H9 (cell line): Measurements from ENCODE around the gene PTPN12. TPM values are rescaled to one million over a fixed set of nuclear protein-coding genes. Genes with fewer than 3 reads are reported as not detected.
"Not testable (repeated sequence)": the region's sequence is repeated elsewhere in the genome, so short reads cannot be mapped to it uniquely, and the experiment has no call there.

ENCODE experiments used
- DNase-seq: peaks from one replicate; pipeline ENCODE4 v3.0.0-alpha.2; 2017
- H2AFZ ChIP-seq: one replicate; pipeline ENCODE4 v1.6.1; 2013; ENCODE audit warnings: mild to moderate bottlenecking, low read length, control low read depth, moderate library complexity
- H2AK5ac ChIP-seq: 2 replicates; pipeline ENCODE4 v1.6.1; 2013; ENCODE audit warnings: low read length, control low read depth, mixed read lengths; ENCODE audit not compliant: insufficient read length
- H2BK120ac ChIP-seq: one replicate; pipeline ENCODE4 v1.6.1; 2013; ENCODE audit warnings: low read depth, mild to moderate bottlenecking, low read length, control low read depth, inconsistent platforms; ENCODE audit not compliant: poor library complexity, severe bottlenecking
- H2BK12ac ChIP-seq: 2 replicates; pipeline ENCODE4 v1.6.1; 2013; ENCODE audit warnings: low read length, control low read depth, mixed read lengths, low read depth; ENCODE audit not compliant: insufficient read length
- H2BK15ac ChIP-seq: 2 replicates; pipeline ENCODE4 v1.6.1; 2013; ENCODE audit warnings: low read depth, low read length, control low read depth
- H2BK20ac ChIP-seq: one replicate; pipeline ENCODE4 v1.6.1; 2013; ENCODE audit warnings: low read depth, mild to moderate bottlenecking, low read length, control low read depth, inconsistent platforms; ENCODE audit not compliant: poor library complexity, severe bottlenecking
- H2BK5ac ChIP-seq: 2 replicates; pipeline ENCODE4 v1.6.1; 2013; ENCODE audit warnings: low read length, control low read depth, mixed read lengths; ENCODE audit not compliant: insufficient read length
- H3K14ac ChIP-seq: 2 replicates; pipeline ENCODE4 v1.6.1; 2013; ENCODE audit warnings: low read length, control low read depth; ENCODE audit not compliant: insufficient read depth
- H3K18ac ChIP-seq: 2 replicates; pipeline ENCODE4 v1.6.1; 2013; ENCODE audit warnings: low read depth, mild to moderate bottlenecking, mixed read lengths, low read length, control low read depth; ENCODE audit not compliant: insufficient read length
- H3K23ac ChIP-seq: 2 replicates; pipeline ENCODE4 v1.6.1; 2013; ENCODE audit warnings: low read length, control low read depth, mixed read lengths, low read depth; ENCODE audit not compliant: insufficient read length
- H3K23me2 ChIP-seq: 2 replicates; pipeline ENCODE4 v1.6.1; 2013; ENCODE audit warnings: low read depth, mild to moderate bottlenecking, mixed read lengths, low read length, control low read depth; ENCODE audit not compliant: insufficient read length, poor library complexity, severe bottlenecking
- H3K27ac ChIP-seq: 2 replicates; pipeline ENCODE4 v1.5.1; 2013; ENCODE audit warnings: low read length, control low read depth, mixed read lengths, low read depth; ENCODE audit not compliant: insufficient read length
- H3K27me3 ChIP-seq: 2 replicates; pipeline ENCODE4 v1.6.1; 2013; ENCODE audit warnings: low read length, control low read depth, inconsistent platforms; ENCODE audit not compliant: insufficient read depth
- H3K4ac ChIP-seq: 2 replicates; pipeline ENCODE4 v1.6.1; 2013; ENCODE audit warnings: low read depth, mild to moderate bottlenecking, control low read depth, inconsistent platforms, low read length, moderate library complexity
- H3K4me1 ChIP-seq: 2 replicates; pipeline ENCODE4 v1.6.1; 2013; ENCODE audit warnings: low read length, control low read depth, inconsistent platforms; ENCODE audit not compliant: insufficient read depth
- H3K4me2 ChIP-seq: 2 replicates; pipeline ENCODE4 v1.6.1; 2013; ENCODE audit warnings: low read length, control low read depth, mixed read lengths; ENCODE audit not compliant: insufficient read length, insufficient read depth
- H3K56ac ChIP-seq: 2 replicates; pipeline ENCODE4 v1.6.1; 2013; ENCODE audit warnings: low read depth, mild to moderate bottlenecking, mixed read lengths, low read length, control low read depth; ENCODE audit not compliant: insufficient read length
- H3K79me1 ChIP-seq: 2 replicates; pipeline ENCODE4 v1.6.1; 2013; ENCODE audit warnings: low read depth, mild to moderate bottlenecking, moderate library complexity, low read length, control low read depth, inconsistent platforms; ENCODE audit not compliant: insufficient read depth, poor library complexity, severe bottlenecking
- H3K79me2 ChIP-seq: 2 replicates; pipeline ENCODE4 v1.6.1; 2013; ENCODE audit warnings: low read length, control low read depth, inconsistent platforms; ENCODE audit not compliant: insufficient read depth
- H3K9ac ChIP-seq: 2 replicates; pipeline ENCODE4 v1.6.1; 2013; ENCODE audit warnings: low read length, control low read depth, mixed read lengths; ENCODE audit not compliant: insufficient read length; ENCODE audit errors: extremely low read depth
- H3K9me3 ChIP-seq: one replicate; pipeline ENCODE4 v1.6.1; 2013; ENCODE audit warnings: low read depth, low read length, inconsistent platforms; ENCODE audit not compliant: control insufficient read depth
- H3T11ph ChIP-seq: one replicate; pipeline ENCODE4 v1.6.1; 2013; ENCODE audit warnings: mild to moderate bottlenecking, low read length, control low read depth, inconsistent platforms
- H4K20me1 ChIP-seq: one replicate; pipeline ENCODE4 v1.6.1; 2013; ENCODE audit not compliant: control insufficient read depth, insufficient read length, insufficient read depth
- H4K5ac ChIP-seq: 2 replicates; pipeline ENCODE4 v1.6.1; 2013; ENCODE audit warnings: low read depth, mild to moderate bottlenecking, mixed read lengths, low read length, control low read depth; ENCODE audit not compliant: insufficient read length
- H4K8ac ChIP-seq: replicated peaks from 2 replicates; pipeline ENCODE4 v1.6.1; 2013; ENCODE audit warnings: low read length, control low read depth, mixed read lengths, low read depth; ENCODE audit not compliant: insufficient read length
- H4K91ac ChIP-seq: 2 replicates; pipeline ENCODE4 v1.6.1; 2013; ENCODE audit warnings: low read depth, mild to moderate bottlenecking, moderate library complexity, mixed read lengths, low read length, control low read depth; ENCODE audit not compliant: insufficient read length
- H3K27ac Mint-ChIP-seq, 3 experiments: 2 replicates in 2 of 3; 3 replicates in 1 of 3; pipeline ENCODE4 v1.8.0; 2020 to 2021; ENCODE audit warnings: mixed read lengths in 3 of 3, mild to moderate bottlenecking in 1 of 3, moderate library complexity in 1 of 3
- H3K27me3 Mint-ChIP-seq: 2 replicates; pipeline ENCODE4 v1.8.0; 2021; ENCODE audit warnings: low read depth, mild to moderate bottlenecking, moderate library complexity, mixed read lengths
- H3K36me3 Mint-ChIP-seq, 3 experiments: 2 replicates in 2 of 3; 3 replicates in 1 of 3; pipeline ENCODE4 v1.8.0; 2020 to 2021; ENCODE audit warnings: low read depth in 3 of 3, mixed read lengths in 3 of 3; ENCODE audit not compliant: insufficient read depth in 1 of 3
- H3K4me1 Mint-ChIP-seq, 2 experiments: 2 replicates each; pipeline ENCODE4 v1.8.0; 2020; ENCODE audit warnings: mixed read lengths in 2 of 2
- H3K4me3 Mint-ChIP-seq, 2 experiments: 2 replicates in 1 of 2; 3 replicates in 1 of 2; pipeline ENCODE4 v1.8.0; 2020 to 2021; ENCODE audit warnings: mild to moderate bottlenecking in 2 of 2, mixed read lengths in 2 of 2, moderate library complexity in 1 of 2
- H3K9me3 Mint-ChIP-seq, 2 experiments: 2 replicates in 1 of 2; 3 replicates in 1 of 2; pipeline ENCODE4 v1.8.0; 2020; ENCODE audit warnings: mild to moderate bottlenecking in 2 of 2, mixed read lengths in 2 of 2, moderate library complexity in 1 of 2
- CTCF ChIP-seq: fragments of 200-600 bp; sonication (generic); conservative IDR thresholded peaks from 3 replicates; pipeline ENCODE4 v1.8.0; 2021; ENCODE audit warnings: antibody characterized with exemption, mild to moderate bottlenecking
- WGBS: extraction: QIAGEN DNeasy Blood & Tissue Kit; methylation state at CpG from one replicate; pipeline ENCODE4 v1.1.7; 2013; ENCODE audit warnings: missing lambda C conversion rate, low lambda C conversion rate, mixed read lengths; ENCODE audit not compliant: insufficient read length; ENCODE audit errors: extremely low coverage; 5-methylcytosine and 5-hydroxymethylcytosine counted together
- total RNA-seq: library from RNA; stranded (reverse); gene quantifications from 2 replicates; pipeline ENCODE4 v1.2.1, GENCODE V29; 2021

The PTPN12 gene
- total RNA-seq, 1 experiment from 2014 or later = 128 TPM

DNA sequence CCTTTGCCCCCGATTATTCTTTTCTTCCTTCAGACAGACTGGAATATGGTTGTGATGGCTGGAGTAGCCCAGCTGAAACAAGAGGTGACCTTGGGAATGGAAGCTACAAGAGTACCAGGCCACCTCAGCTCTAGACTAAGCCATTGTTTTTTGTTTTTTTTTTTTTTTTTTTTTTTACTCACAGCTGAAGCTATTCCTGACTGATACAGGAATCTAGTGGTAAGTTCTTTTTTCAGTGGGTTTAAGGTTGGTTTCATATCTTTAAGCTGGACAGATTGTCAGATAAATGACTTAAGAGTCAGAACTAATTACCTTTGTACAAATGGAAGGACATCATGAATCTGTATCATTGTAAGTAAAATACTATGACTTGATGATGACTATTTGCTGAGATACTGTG lies 30.2 kb upstream of the PTPN12 start:
- no peak overlapping the region for H4K91ac ChIP-seq
- no peaks in the 10 kb centered on the region for H3K27me3 ChIP-seq
- H3K4me3 Mint-ChIP-seq = no peak overlapping the region
- H3K23me2 ChIP-seq = no peaks in the 10 kb centered on the region
- no peaks in the 10 kb centered on the region for H3K4me1 ChIP-seq
- H3K4me1 Mint-ChIP-seq = no peaks in the 10 kb centered on the region
- peaks cover 2% of the 10 kb centered on the region; the same call in 1 of the 2 replicates for H3K27me3 Mint-ChIP-seq
- peaks cover 20 to 21% of the 10 kb centered on the region in 2 experiments for H3K9me3 Mint-ChIP-seq
- no peak overlapping the region for H2BK120ac ChIP-seq
- H3K4me2 ChIP-seq = no peak overlapping the region
- H3K27ac ChIP-seq = no peak overlapping the region
- H3K4ac ChIP-seq = no peak overlapping the region
- H3K36me3 Mint-ChIP-seq = peaks cover 2 to 14% (median 2%) of the 10 kb centered on the region in 3 experiments; a peak in 5 of 7 replicates
- H4K20me1 ChIP-seq = no peaks in the 10 kb centered on the region
- WGBS = no CpG with 5 or more reads among the region's 1 CpG
- H3K79me1 ChIP-seq = no peaks in the 10 kb centered on the region
- no peak overlapping the region for H2BK12ac ChIP-seq
- DNase-seq = no peak
- H3K23ac ChIP-seq = no peak overlapping the region
- no peaks in the 10 kb centered on the region for H3K79me2 ChIP-seq
- no peak overlapping the region for H3T11ph ChIP-seq
- no peak overlapping the region for H4K8ac ChIP-seq
- H2AK5ac ChIP-seq = no peak overlapping the region
- no peak for TF ChIP-seq CTCF
- H4K5ac ChIP-seq = no peak overlapping the region
- H3K27ac Mint-ChIP-seq = no peak overlapping the region; a peak in 1 of 7 replicates
- no peak overlapping the region for H3K14ac ChIP-seq
- no peak overlapping the region for H2BK15ac ChIP-seq
- H3K56ac ChIP-seq = no peak overlapping the region
- no peaks in the 10 kb centered on the region for H3K9me3 ChIP-seq
- H3K9ac ChIP-seq = no peak overlapping the region
- no peak overlapping the region for H2BK5ac ChIP-seq
- no peak overlapping the region for H3K18ac ChIP-seq
- no peak overlapping the region for H2BK20ac ChIP-seq
- H2AFZ ChIP-seq = no peak overlapping the region

DNA sequence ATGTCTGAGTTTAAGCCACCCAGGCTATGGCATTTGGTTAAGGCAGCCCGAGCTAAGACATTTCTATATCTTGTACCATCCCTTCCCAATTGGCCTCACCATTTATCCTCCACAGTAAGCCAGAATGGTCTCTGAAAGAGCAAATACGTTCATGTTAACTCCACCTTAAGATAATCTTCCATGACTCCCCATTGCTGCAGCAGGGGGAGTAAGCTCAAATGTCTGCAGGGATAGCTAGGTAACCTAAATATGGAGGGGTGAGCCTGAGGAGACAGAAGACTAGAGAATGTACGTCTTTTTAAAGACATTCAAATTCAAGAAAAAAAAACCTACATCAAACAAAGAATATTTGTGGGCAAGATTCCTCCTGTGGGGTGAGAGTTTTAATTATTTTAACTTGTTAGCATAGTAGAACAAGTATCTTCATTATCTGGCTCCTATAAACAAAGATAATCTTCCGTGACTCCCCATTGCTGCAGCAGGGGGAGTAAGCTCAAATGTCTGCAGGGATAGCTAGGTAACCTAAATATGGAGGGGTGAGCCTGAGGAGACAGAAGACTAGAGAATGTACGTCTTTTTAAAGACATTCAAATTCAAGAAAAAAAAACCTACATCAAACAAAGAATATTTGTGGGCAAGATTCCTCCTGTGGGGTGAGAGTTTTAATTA lies 24.0 kb upstream of the PTPN12 start:
- H3K23ac ChIP-seq, H3K4ac ChIP-seq: not testable (repeated sequence)
- no CpG with 5 or more reads among the region's 5 CpGs for WGBS

More for the DNA sequence above, 24.0 kb upstream of the PTPN12 start:
- not testable (repeated sequence) for H3K27ac Mint-ChIP-seq, H3K4me2 ChIP-seq, H2AFZ ChIP-seq, H4K91ac ChIP-seq, H4K8ac ChIP-seq, H3K27me3 Mint-ChIP-seq, H3K27ac ChIP-seq, H3K79me2 ChIP-seq, H3K18ac ChIP-seq, H3K36me3 Mint-ChIP-seq, H3K14ac ChIP-seq, H3K4me1 Mint-ChIP-seq, DNase-seq, H4K5ac ChIP-seq, H2BK15ac ChIP-seq, H2BK20ac ChIP-seq, H3K9me3 ChIP-seq, H3T11ph ChIP-seq, H2BK12ac ChIP-seq, H2AK5ac ChIP-seq, H4K20me1 ChIP-seq, H2BK5ac ChIP-seq, H3K4me3 Mint-ChIP-seq, H2BK120ac ChIP-seq, H3K23me2 ChIP-seq, H3K56ac ChIP-seq, H3K4me1 ChIP-seq, H3K27me3 ChIP-seq, H3K9ac ChIP-seq, H3K79me1 ChIP-seq
- H3K9me3 Mint-ChIP-seq = peaks cover 10 to 11% of the 10 kb centered on the region in 2 experiments
